Measurements from ENCODE around the gene PPP3CA. TPM values are rescaled to one million over a fixed set of nuclear protein-coding genes. Genes with fewer than 3 reads are reported as not detected.

The PPP3CA gene
- total RNA-seq, 1 experiment from 2014 or later, result 133 TPM

- no peak overlapping the region for H3K4me3 ChIP-seq (replicated peaks in 1 of 2; ENCODE audit: low read depth in 1 of 2, low read length in 2 of 2)
- H4K20me1 ChIP-seq (ENCODE audit: insufficient read depth), result no peaks in the 10 kb centered on the region
- intact Hi-C loops (cut with micrococcal nuclease), result no loop called here
- DNase-seq (ENCODE audit: low read depth, low spot score) (no peak), ATAC-seq (no peak)
- H3K4me2 ChIP-seq (ENCODE audit: low read length), result no peak overlapping the region
- peaks cover 89% of the 10 kb centered on the region for H3K79me2 ChIP-seq (ENCODE audit: insufficient read depth, low read length)
- ChIA-PET POLR2A (no interaction called here), CTCF (no interaction called here), RAD21 (ENCODE audit: low non-redundant PET in 1 of 2, low total read pairs in 2 of 2, uncharacterized antibody in 2 of 2, unreplicated experiment in 2 of 2) (no interaction called here)
- BruUV-seq (replicated peaks), result no TSS peak
- H3K27ac ChIP-seq (ENCODE audit: low read depth, low read length), result no peak overlapping the region
- no peaks in the 10 kb centered on the region for H3K27me3 ChIP-seq (ENCODE audit: insufficient read depth, low read length)
- H3K9ac ChIP-seq (ENCODE audit: low read length), result no peak overlapping the region
- no peak overlapping the region for H2AFZ ChIP-seq (ENCODE audit: low read depth, low read length, poor library complexity, severe bottlenecking)
- peaks cover 19 to 26% of the 10 kb centered on the region in 2 experiments for H3K4me1 ChIP-seq (ENCODE audit: control insufficient read depth in 1 of 2, insufficient read depth in 2 of 2, low read length in 2 of 2)
- TF ChIP-seq SP1 (IDR thresholded peaks at IDR 0.05; ENCODE audit: low read depth), result no peak
- no peak for TF ChIP-seq TCF7L2 (IDR thresholded peaks at IDR 0.05; ENCODE audit: borderline replicate concordance, extremely low read depth, insufficient read depth, insufficient read length)
- TF ChIP-seq, protein P1, sequence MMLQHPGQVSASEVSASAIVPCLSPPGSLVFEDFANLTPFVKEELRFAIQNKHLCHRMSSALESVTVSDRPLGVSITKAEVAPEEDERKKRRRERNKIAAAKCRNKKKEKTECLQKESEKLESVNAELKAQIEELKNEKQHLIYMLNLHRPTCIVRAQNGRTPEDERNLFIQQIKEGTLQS (IDR thresholded peaks at IDR 0.05), result no peak
- TF ChIP-seq JUND (IDR thresholded peaks at IDR 0.05), result no peak
- no peak for TF ChIP-seq EZH2 (IDR thresholded peaks at IDR 0.05)
- no peak for TF ChIP-seq EZH2phosphoT487 (IDR thresholded peaks at IDR 0.05; ENCODE audit: borderline replicate concordance)
- H3K9me3 ChIP-seq (ENCODE audit: control insufficient read depth in 1 of 2, insufficient read depth in 1 of 2, low read depth in 1 of 2, low read length in 2 of 2), result no peaks in the 10 kb centered on the region
- H3K36me3 ChIP-seq (ENCODE audit: control insufficient read depth in 1 of 2, insufficient read depth in 2 of 2, low read length in 2 of 2), result no peaks in the 10 kb centered on the region
- H3K9me2 ChIP-seq (ENCODE audit: insufficient read depth), result no peaks in the 10 kb centered on the region
Observed at GRCh38 chr4:101205916-101206315, 141.4 kb downstream of the PPP3CA start.

GRCh38 chr4:101201421-101201820, 145.9 kb downstream of the PPP3CA start:
- TF ChIP-seq FOSL1 (IDR thresholded peaks at IDR 0.05; ENCODE audit: low read depth), result no peak
- no peak for TF ChIP-seq CEBPB (IDR thresholded peaks at IDR 0.05; ENCODE audit: low read depth)
- no peak for TF ChIP-seq ZBTB33 (IDR thresholded peaks at IDR 0.05; ENCODE audit: extremely low read depth, insufficient replicate concordance, low read length)
- peak; percentile 30; the same call in 1 of the 2 replicates for TF ChIP-seq MAX (IDR thresholded peaks at IDR 0.05)
- H3K4me2 ChIP-seq (ENCODE audit: low read length), result peak overlapping the region; percentile 73

More at GRCh38 chr4:101201421-101201820, 145.9 kb downstream of the PPP3CA start:
- CTCF ChIA-PET, result no interaction called here
- intact Hi-C loops (cut with micrococcal nuclease), result no loop called here
- POLR2A ChIA-PET, result interaction anchor here (1.0 kb wide), 1 partner anchor 146 kb away, joined by 3 read pairs; the partner anchor contains the start of gene PPP3CA
- Histone ChIP-seq H3K36me3 (ENCODE audit: control insufficient read depth in 1 of 2, insufficient read depth in 2 of 2, low read length in 2 of 2) (no peaks in the 10 kb centered on the region), H2AFZ (ENCODE audit: low read depth, low read length, poor library complexity, severe bottlenecking) (no peak overlapping the region), H3K27me3 (ENCODE audit: insufficient read depth, low read length) (no peaks in the 10 kb centered on the region), H3K4me1 (ENCODE audit: control insufficient read depth in 1 of 2, insufficient read depth in 2 of 2, low read length in 2 of 2) (peaks cover 35 to 44% of the 10 kb centered on the region in 2 experiments), H3K4me3 (replicated peaks in 1 of 2; ENCODE audit: low read depth in 1 of 2, low read length in 2 of 2) (peak overlapping the region in 1 of 2 experiments; percentile 10; a peak in 1 of 4 replicates), H3K27ac (ENCODE audit: low read depth, low read length) (peak overlapping the region; percentile 52), H4K20me1 (ENCODE audit: insufficient read depth) (no peaks in the 10 kb centered on the region), H3K9me2 (ENCODE audit: insufficient read depth) (no peaks in the 10 kb centered on the region), H3K79me2 (ENCODE audit: insufficient read depth, low read length) (peaks cover 88% of the 10 kb centered on the region), H3K9me3 (ENCODE audit: control insufficient read depth in 1 of 2, insufficient read depth in 1 of 2, low read depth in 1 of 2, low read length in 2 of 2) (no peaks in the 10 kb centered on the region), H3K9ac (ENCODE audit: low read length) (peak overlapping the region; percentile 21; the same call in 1 of the 2 replicates)
- DNase-seq (ENCODE audit: low read depth, low spot score) (no peak), ATAC-seq (peak; percentile 35)
- RAD21 ChIA-PET (ENCODE audit: low non-redundant PET in 1 of 2, low total read pairs in 2 of 2, uncharacterized antibody in 2 of 2, unreplicated experiment in 2 of 2), result no interaction called here
- no TSS peak for BruUV-seq (replicated peaks)

Data from HCT116 (cell line).